ENCODE data around the gene MEF2A.

The MEF2A gene

DNA sequence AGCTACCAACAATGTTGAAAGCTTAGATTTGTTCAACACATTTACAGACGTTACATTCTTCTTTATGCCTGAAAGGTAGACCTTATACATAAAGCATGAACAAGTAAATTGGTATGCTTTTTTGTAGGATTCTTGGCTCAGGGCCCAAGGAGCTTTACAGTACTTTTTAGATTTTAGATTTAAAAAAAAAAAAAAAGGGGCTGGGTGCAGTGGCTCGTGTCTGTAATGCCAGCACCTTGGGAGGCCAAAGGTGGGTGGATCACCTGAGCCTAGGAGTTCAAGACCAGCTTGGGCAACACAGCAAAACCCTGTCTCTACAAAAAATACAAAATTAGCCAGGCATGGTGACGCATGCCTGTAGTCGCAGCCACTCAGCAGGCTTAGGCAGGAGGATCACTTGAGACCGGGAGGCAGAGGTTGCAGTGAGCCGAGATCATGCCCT, 39.7 kb downstream of the MEF2A start:
- no peak for DNase-seq

DNA sequence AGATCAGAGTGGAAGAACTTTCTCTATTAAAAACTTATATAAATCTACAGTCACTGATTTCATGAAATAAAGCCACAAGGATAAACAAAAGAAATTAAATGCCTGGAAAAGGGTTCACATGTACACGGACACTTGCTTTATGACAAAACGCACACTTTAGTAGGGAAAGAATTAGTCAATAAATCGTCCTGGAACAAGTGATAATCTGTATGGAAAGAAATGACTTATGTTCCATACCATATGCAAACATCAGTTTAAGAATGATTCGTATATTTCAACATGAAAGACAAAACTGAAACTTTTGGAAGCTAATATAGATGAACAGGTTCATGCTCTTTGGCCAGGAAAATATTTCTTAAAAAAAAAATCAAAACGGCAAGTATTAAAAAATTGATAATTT, 40.2 kb downstream of the MEF2A start:
- no peak for DNase-seq

DNA sequence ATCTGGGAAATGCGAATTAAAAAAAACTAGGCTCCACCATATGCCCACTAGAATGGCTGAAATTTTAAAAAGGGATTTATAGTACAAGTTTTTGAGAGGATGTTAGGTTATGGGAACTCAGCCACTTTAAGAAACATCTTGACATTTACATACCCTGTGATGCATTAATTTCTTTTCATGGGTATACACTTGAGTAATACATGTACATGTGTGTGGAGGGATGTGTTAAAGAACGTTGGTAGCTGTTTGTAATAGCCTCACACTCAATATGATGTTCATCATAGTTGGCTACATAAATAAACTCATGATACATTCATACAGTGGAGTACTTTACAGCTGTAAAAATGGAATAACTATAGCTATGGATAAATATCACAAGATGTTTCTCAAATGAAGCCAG, 40.9 kb downstream of the MEF2A start:
- DNase-seq: no peak

DNA sequence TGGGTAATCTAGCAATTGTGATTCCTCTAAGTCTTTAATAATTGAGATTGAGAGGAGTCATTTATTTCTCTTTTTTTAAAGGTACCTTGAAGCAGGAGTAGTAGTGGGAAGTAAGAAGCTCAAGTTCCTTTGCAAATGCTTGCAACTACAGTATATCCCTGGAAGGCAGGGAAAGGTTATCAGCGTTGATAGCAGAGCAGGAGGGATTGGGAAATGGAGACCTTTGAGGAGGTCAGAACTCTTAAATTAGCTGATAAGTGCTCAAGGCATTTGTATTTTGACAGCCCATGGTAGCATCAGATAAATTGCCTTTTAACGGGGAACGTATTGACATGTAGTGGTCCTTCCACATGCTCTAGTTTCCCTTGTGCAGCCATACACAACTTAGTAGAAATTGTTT, 47.7 kb downstream of the MEF2A start:
- no peak for DNase-seq

DNA sequence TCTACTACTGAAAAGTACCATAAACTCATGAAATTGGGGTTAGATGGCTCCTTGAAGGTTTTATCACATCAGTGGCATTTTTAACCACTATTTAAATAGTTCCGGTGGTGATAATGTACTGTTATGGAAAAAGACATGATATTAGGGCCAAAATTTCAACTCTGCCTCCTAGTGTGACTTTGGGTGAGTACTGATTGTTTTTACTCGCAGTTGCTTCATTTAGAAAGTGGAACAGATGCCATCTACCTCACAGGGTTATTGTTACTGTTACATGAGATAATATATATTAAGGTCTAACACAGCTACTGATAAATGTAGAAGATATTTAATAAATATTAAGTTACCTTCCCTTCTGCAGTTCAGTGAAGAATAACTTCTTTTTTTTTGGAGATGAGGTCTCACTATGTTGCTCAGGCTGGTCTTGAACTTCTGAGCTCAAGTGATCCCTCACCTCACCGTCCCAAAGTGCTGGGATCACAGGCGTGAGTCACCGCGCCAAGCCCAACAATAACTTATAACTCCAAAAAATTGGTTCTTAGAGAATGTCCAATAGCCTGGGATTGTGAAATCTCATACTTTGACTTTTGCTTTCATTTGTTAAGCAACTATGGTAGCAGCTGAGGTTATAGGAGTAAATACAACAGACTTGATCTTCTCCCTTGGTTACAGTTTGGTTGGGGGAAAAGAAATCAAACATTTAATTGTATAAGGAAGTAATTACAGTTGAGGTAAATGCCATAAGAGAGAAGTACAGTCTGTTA, 48.3 kb downstream of the MEF2A start:
- DNase-seq: no peak

DNA sequence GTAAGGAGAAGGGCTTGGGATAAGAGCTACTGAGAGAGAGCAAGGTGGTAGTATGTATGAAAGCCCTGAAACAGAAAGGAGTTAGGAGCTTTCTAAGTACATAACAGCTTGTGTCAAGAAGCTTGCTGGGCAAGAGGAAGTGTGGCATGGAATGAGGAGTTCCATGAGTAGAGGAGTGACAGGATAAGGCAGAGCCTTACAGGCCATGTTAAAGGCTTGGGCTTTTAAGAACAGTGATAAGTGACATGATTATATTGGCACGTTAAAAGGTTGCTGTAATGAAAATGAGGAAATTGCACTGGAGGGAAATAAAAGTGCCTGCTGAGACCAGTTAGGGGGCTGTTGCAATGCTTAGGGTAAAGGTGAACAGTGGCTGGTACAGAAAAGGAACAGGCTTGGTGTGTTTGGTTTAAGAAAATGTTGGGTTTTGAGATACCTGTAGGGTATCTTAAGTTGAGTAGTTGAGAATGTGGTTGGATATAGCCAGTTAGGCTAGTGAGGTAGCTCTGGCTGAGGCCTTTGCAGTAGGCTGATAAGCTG, 49.0 kb downstream of the MEF2A start:
- DNase-seq: no peak

DNA sequence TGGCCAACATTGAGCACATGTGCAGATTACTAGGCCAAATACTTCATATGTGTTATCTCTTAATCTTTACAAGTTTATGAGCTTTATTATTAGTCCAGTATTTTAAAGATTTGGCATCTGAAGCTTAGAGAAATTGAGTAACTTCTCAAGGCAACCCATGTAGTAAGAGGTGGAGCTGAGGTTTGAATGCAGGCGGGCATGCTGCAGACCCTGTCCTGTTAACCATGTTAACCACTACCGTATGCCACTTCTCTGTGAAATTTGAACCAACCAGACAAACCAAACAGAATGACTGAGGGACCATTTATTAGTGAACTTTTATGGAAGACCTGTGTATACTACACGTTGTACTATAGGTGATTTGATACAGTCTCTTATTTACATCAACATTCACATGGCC, 49.7 kb downstream of the MEF2A start:
- no peak for DNase-seq

DNA sequence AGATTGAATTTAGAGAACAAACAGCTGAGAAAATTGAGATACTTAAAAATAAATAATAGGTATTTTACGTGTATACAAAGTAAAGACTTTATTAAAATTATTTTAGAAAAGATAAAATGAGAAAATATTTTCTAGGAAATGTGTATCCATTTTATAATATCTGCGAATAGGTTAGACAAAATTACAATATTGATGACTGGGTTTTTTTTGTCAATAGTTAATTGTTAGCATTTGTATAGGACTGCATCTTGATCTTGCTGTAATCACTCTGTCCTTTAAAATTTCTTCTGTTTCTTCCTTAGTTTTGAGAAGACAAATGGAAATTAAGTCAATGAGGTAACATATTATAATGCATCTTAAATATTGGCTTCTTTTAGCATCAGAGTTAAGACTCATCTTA, 50.3 kb downstream of the MEF2A start:
- DNase-seq: no peak

DNA sequence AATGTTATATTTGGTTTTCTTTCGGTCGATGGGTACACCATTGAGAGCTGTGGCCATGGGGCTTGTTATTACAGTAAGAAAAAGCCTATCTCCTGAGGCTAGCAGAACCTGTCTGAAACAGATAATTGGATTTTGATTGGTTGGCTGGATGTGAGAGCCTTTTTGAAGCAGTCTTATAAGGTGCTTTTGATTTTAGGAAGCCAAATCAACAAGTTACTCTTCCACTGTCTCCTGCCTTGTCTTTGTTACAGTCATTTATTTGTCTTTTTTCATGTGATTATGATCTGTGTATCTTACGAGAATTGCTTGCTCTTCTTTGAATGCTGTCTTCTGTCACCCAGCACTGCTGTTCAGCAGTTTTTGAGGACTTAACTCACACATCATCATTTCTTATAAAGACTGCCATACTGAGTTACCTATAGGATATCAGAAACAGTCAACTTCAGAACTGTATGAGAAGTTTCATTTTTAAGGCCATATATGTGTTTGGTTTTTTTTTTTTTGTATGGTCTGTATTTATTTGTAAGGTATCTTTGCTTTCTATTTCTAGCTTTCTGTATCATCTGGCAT, 51.1 kb downstream of the MEF2A start:
- DNase-seq: no peak

DNA sequence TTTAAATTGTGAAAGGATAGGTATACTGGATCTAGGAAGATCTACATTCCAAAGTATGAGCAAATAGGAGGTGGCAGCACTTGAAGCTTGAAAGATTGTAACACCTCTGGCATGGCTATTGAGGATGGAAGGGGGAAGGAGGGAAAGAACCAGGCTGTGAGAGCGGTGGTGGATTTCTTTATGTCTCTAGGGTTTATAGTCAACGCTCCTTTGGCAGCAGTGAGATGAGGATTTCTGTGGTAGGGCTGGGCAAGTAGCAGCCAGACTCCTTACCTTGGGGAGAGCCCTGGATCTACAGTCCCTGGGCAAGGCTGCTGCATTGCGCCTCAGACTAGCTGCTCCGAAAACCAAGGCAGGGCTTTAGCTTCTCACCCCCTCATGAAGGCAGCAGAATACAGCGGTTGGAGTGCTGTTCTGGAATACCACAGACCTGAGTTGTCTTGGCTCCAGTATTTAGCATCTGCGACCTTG, 53.2 kb downstream of the MEF2A start:
- no peak for DNase-seq

DNA sequence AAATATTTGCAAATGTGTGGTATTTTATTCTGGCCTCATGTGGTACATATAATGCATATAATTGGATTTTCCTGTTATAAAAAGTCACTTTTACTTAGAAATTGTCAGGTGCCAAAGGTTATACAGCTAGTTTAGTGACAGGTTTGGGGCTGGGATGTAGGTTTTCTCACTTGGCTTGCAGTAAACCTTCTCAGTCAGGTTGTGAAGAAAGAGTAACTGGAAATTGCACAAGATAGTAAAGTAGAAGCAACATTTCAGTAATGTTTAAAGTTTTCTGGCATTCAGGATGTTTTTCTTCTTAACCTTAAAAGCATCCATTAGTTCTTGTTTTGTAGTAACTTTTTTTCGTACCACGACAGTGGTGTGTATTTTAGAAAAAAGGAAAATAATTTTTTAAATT, 53.9 kb downstream of the MEF2A start:
- no peak for DNase-seq

DNA sequence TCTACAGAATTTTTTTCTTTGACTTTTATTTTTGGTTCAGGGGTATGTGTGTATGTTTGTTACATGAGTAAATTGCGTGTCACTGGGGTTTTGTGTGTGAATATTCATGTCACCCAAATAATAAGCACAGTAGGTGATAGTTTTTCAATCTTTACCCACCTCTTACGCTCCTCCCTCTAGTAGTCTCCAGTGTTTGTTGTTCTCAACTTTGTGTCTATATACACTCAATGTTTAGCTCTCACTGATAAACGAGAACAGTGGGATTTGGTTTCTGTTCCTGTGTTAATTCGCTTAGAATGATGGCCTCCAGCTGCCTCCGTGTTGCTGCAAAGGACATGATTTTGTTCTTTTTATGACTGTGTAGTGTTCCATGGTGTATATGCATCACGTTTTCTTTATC, 54.4 kb downstream of the MEF2A start:
- DNase-seq: no peak

DNA sequence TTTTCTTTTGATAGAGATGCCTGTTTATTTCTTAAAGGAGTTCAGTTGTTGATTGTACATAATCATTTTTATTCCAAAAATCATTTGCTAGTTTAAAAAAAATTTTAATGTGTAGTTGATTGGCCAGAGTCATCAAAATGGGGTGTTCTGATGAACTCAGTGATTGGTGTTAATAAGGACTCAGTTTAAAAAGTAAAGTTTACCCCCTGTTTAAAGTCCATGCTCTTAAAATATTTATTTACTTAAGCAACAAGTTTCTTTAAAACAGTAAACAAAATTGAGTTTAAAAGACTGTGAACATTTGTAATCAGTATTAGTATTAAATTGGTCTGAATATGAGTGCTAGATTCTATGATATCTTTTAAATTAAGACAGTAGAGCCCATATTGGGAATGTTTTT, 56.0 kb downstream of the MEF2A start:
- no peak for DNase-seq

DNA sequence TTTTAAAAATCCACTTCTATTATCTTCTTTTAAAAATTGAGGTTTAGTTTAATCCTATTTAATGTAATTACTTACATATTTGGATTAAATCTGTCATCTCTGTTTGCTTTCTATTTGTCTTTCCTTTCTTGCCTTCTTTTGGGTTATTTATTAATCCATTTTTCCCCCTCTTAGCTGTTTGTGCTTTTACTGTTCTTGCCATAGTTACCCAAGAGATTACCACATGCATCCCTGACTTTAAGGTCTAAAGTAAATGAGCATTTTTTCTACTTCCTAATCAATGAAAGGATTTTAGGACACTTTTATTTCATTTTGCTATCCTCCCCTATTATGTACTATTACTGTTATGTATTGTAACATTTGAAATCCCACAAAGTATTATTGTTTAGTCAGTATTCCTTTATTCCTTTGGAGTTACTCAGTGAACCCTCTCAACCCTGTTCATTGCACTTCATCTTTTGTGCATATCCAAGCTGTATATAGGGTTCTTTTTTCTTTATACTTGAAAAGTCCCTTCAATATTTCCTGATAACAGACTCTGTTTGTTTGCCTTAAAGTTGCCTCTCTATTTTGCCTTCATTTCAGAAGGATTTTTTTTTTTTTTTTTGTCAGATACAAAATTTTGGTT, 62.7 kb downstream of the MEF2A start:
- DNase-seq: no peak

DNA sequence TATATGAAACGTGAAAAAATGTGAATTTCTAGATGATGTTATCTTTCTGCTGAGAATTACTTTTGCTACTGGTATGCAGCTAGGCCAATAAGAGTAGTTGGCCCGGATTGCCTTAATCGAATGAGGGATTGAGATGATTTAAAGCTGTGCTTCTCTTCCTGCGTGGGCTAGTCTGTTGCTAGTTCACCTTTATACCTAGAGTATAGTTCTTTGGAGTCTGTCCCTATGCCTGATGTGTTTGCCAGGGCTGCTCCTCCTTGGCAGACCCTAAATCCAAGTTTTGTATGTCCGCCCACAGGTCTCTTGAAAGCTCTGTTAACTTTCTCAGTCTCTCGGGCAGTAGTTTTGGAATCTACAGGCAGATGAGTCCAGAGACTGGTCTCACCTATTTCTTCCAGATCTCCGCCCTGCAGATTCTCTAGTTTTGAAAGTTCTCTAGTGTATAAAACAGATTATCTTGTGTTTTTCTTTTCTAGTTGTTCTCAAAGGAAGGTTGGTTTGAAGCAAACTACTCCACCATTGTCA, 64.9 kb downstream of the MEF2A start:
- DNase-seq: no peak

DNA sequence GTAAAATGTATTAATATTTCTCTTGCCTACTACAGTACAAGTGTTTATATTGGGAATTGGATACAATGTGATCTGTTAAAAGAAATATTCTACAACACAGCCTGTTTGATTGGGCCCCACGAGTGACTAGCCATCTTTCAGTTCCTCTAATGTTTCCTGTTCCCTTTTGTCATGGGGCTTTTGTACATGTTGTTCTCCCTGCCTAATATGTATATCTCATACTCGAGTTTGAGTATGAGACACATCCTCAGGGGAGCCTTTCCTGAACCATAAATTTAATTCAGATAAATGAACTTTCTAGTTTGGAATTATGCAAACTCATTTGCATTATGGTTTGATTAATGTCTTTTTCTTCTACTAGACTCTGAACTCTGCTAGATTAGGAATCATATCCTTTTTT, 65.5 kb downstream of the MEF2A start:
- peak in 1 of 51 donors; percentile 25 for DNase-seq

DNA sequence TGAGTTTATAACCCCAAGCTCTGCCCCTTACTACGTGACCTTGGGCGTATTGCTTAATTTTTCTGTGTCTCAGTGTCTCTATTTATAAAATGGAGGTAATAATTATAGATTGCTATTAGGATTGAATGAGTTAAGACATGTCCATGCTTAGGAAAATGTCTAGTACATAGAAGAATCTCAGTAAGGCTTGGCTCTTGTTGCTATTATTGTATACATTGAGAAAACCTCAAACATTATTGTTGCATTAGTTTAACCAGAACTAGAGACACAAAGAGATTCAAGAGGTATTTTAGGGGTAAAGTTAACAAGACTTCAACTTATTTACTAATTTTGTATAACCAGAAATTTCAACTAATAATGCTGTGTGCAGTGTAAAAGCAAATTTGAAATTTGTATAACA, 66.7 kb downstream of the MEF2A start:
- no peak for DNase-seq

DNA sequence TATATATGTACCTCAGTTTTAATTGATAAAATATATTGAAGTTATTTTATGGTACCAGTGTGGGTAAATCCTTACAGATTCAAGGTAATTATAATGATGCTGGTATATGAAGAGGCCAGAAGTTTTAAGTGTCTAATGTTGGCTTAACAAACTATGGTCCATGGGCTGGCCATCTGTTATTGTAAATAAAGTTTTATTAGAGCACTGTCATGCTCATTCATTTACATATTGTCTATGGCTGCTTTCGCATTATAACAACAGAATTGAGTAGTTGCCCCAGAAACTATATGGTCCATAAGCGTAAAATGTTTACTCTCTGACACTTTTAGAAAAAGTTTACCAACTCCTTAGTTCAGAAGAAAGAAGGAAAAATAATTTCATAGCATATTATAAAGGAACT, 67.9 kb downstream of the MEF2A start:
- DNase-seq: no peak

DNA sequence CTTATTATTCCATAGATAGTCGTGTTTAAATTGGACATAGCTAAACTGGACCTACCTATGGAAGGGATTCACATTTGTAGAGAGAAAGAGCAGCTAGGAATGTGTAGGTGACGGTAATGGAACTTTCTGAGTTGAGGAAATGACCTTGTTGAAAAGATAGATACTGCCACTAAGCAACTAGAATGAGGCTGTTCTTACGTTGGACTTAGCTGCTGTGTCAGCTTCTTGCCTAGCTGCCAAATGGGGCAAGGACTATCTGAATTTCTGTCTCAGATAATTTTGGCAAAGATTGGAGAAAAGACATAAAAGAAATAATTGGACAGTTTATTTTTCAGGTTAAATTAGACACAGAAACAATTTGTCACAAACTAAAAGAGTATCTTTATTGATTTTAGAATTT, 68.8 kb downstream of the MEF2A start:
- DNase-seq: no peak

DNA sequence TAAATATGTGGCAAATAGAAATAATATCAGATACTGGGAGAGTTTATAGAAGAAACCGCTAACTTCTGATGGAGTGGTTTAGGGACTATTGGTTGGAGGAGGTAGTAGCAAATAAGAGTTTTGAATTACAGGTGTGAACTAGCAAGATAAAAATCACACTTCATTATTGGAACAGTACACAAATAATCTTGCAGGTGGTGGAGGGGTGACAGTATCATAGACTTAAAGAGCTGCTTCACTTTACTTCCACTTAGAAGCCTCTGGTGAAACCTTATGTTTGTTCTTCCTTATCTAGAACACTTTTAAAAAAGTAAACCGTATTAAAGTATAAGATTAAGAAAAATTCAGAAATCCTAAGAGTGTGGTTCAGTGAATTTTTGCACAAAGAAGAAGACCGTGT, 69.4 kb downstream of the MEF2A start:
- no peak for DNase-seq

DNA sequence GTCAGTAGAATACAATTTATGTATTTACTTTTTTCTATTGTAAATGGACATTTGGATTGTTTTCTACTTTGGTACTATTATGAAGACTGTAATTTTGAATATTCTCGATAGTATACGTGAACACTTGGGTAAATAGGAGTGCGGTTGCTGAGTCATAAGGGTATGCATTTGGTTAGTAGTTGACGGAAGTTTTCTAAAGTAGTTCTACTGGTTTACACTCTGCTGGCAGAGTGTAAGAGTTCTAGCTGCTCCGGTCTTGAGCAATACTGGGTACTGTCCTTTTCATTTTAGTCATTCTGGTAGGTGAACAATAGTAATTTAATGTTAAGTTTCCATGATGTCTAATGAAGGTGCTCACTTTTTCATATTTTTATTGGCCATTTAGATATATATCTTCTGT, 70.0 kb downstream of the MEF2A start:
- DNase-seq: no peak

DNA sequence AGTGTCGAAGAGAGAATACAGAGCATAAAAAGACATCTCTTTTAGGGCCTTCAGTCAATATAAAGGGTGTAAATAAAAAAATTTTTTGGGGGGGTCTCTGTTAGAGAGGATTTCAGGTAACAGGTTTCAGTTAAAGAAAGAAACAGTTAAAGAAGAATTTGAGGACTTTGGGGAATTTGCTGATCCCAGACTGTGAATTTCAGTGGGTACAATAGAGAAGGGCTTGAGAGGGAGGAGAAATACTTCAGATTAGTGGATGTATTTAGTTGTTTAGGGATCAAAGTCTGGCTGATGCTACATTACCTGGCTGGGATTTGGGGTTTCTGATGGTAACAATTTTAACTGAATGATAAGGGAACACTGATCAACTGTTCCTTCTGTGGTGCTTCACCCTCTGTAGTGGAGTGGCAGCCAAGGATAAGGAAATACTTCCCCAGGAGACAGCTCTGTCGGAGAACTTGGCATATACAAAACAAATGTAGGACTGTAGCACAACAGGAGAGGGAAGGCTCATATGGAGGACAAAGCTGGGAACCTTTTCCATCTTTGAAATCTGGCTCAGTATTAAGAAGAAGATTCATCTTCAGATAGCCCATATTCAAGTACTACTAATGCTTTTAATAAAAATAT, 79.2 kb downstream of the MEF2A start:
- no peak for DNase-seq
